GM12891 (cell line): ENCODE measurements around the gene HMGXB3.

Experiments
- POLR2A ChIP-seq: IDR thresholded peaks from 2 replicates; pipeline ENCODE4 v1.6.1; 2011; ENCODE audit warnings: low read depth, low read length, control low read depth
- POLR2AphosphoS5 ChIP-seq: IDR thresholded peaks from 2 replicates; pipeline ENCODE4 v1.6.1; 2011; ENCODE audit warnings: low read depth, low read length, control low read depth
- POU2F2 ChIP-seq: IDR thresholded peaks from 2 replicates; pipeline ENCODE4 v1.6.1; 2011; ENCODE audit warnings: low read depth, mild to moderate bottlenecking, control low read depth, low read length, moderate library complexity
- TAF1 ChIP-seq: IDR thresholded peaks from 2 replicates; pipeline ENCODE4 v1.6.1; 2011; ENCODE audit warnings: low read depth, low read length, control low read depth

- TF ChIP-seq POLR2A (no peak), TAF1 (no peak), POLR2AphosphoS5 (no peak), POU2F2 (no peak)
Observed at GRCh38 chr5:150065886-150066285, 65.3 kb downstream of the HMGXB3 start.
